Anterior cingulate cortex (tissue), 58 donors: ENCODE data around the gene EXOC6B.
"Not testable (repeated sequence)": the region's sequence is repeated elsewhere in the genome, so short reads cannot be mapped to it uniquely, and the experiment has no call there.

Experiments
- DNase-seq, 58 donors: peaks; one replicate each; lab custom pipeline; 2025; lab: John Stamatoyannopoulos, UW

EXOC6B gene

GRCh38 chr2:72562451-72563153, 263.2 kb downstream of the EXOC6B start:
- no peak for DNase-seq

DNA sequence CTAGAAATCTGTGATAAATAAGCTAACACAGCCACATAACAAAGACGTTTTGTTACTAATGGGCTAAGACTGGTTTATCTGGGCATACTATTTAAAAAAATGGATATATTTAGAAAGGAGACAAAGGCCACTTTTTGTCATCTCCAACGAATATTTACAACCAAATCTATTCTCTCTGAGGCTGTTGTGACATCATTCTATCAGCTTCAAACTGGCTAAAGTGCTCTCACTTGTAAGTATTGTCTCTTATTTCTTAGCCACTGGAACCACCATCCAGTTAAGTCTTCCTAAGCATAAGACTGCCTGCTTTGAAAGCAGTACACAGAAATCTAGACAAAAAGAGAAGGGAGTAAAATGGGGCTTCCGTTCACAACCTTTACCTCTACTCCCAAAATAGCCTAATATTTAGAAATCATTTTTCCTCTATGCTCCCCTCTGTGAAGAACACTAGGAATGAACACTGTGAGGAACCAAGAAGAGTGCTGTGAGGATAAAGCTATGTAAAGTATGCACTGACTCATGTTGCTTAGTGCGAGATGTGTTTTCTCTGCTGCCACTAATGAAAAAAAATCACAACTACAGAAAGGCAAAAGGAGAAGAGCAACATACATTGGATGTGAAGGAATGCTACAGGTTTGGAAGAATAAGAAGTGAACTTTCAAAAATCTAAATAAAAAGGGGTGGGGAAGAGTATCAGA, 264.1 kb downstream of the EXOC6B start:
- no peak for DNase-seq

DNA sequence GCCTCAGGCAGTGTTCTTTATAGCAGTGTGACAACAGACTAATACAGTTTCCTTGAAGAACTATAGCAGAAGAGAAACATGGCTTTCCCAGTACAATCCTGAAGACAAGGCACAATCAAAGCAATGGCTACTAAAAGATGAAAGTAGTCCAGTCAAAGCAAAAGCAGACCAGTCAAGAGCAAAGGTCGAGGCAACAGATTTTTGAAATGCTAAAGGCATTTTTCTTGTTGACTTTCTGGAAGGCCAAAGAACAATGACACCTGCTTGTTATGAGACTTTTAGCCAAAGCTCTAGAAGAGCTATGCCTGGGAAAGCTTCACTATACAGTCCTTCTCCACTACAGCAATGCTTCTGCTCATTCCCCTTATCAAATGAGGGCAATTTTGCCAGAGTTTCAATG, 269.9 kb downstream of the EXOC6B start:
- no peak for DNase-seq

DNA sequence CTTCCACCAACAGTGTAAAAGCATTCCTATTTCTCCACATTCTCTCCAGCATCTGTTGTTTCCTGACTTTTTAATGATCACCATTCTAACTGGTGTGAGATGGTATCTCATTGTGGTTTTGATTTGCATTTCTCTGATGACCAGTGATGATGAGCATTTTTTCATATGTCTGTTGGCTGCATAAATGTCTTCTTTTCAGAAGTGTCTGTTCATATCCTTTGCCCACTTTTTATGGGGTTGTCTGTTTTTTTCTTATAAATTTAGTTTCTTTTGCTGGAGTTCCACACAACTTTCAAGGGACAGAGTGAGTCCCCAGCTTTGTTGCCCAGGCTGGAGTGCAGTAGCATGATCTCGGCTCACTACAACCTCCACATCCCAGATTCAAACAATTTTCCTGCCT, 270.5 kb downstream of the EXOC6B start:
- not testable (repeated sequence) for DNase-seq

DNA sequence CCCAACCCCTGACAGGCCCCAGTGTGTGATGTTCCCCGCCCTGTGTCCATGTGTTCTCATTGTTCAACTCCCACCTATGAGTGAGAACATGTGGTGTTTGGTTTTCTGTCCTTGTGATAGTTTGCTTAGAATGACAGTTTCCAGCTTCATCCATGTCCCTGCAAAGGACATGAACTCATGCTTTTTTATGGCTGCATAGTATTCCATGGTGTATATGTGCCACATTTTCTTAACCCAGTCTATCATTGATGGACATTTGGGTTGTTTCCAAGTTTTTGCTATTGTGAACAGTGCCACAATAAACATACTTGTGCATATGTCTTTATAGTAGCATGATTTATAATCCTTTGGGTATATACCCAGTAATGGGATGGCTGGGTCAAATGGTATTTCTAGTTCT, 270.9 kb downstream of the EXOC6B start:
- not testable (repeated sequence) for DNase-seq

GRCh38 chr2:72554381-72554780, 271.5 kb downstream of the EXOC6B start:
- DNase-seq = no peak

DNA sequence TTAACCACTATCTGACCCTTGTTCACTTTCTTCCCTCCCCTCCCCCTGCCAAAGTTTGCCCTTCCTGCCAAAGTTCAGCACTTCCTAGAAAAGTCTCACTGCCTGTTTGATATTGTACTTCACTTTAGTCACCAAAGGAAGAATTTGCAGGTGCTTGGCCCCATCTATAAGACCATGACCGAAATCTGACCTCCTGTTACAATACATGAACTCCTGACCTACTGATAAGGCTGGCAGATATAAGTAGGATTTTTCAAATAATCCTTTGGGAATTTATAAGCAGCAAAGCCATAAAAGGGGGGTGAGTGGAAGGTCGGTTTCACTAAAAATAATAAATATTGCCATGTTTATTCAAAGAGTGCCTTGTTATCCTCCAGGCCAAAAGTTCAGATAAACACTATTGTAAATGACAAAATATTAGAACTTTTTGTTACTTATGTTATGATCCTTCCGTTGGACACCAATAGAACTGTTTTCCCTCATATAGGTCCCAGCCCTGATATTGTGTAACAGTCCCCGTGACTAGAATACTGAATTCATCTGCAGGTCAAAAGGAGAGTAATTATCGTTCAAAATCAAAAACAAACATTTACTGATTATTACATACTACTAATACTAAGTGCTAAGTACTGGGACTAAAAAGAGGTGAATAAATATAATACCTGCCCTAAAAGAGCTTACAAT, 277.6 kb downstream of the EXOC6B start:
- no peak for DNase-seq

DNA sequence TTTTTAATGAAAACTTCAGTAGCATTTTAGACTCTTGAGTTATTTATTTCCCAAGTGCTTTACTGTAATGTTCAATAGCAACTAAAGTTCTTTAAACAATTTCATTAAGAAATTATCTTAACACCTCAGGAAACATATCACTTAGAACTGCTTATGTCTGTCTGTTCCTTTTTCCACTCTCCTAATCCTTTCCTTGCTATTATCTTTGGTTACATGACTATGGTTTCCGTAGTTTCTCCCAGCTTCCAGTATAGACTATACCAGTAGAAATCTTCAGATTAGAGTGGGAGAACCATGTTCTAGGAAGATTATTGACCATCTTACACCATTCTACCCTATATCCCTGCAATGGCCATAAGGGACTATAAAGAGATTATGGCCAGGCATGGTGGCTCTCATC, 280.0 kb downstream of the EXOC6B start:
- no peak for DNase-seq

DNA sequence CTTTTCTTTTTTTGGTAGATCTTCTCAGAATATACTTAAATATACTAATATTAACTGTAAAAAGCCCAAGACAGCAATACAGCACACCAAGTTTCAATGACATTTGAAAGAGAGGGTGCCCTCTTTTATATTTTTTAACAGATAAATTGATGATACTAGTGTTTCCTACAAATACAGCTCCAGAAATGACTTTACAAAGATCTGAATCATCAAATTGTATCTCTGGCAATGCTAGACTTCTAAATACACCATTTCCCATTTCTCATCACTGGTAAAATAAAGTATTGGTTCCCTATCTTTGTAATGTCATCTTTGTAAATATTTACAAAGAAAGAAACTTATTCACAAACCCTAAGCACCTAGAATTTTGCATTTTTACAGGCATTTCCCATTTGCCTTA, 281.3 kb downstream of the EXOC6B start:
- no peak for DNase-seq

DNA sequence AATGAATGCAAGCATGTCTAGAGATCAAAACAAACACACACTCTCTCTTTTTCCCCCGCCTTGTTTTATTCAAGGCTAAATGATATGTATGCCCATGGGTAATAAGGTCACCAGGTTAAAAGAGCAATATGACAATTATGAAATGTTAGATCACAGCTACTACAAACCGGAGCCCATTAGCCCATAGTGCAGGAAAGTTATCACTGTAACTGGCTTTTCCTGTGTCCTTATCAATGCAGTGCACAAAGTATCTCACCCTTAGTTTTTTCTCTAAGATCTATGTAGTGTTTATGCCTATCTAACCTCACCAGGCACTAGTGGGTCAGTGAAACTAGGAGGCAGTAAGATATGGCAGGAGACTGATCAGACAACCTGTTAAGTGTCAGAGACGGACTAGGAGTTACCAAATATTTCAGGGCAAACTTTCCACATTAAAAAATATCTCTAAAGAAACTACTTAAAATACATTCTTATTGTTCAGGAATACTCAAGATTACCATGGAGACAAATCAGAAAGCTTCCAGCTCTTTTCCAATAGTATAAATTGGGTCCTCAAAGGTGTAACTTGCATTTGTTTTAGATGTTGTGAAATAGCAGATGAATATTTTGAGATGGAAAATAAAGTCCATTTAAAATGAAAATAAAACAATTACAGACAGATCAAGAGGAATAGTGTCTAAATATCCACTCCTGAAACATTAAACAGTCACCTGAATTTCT, 282.2 kb downstream of the EXOC6B start:
- no peak for DNase-seq

DNA sequence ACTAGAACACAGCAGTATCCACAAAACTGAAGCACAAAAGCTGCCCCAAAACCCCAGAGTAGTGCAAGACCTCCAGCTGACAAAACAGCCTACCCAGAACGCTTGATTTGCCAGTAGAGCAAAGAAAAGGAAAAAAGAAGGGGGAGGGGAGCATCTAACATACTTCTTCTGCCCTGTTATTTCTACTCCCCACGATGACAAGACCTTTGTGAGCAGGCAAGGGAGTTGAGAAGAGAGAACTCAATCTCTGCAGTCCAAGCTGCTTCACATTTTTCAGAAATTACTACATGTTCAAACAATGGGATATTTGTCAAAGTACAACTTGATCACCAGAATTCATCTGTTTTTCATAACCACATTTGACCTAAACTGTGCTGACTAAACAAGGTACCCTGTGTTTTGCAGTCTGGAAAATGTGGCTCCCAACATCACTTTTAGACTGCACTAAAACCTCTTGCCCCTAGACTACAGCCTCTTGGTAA, 286.7 kb downstream of the EXOC6B start:
- no peak for DNase-seq

DNA sequence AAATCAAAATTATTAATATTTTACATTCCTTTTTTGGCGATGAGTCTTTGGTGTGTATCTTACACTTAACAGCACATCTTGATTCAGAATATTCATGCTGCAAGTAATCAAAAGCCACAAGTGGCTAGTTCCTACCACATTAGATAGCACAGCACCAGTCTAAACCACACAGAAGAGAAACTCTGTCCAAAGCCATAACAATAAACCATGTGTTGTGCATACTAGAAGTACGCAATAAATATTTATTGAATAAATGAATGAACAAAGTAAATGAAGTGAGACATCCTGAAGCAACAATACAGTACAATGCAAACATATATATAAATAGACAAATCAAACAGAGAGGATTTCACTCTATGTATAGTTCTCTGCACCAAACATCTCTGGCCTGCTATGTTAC, 287.3 kb downstream of the EXOC6B start:
- DNase-seq = no peak

- not testable (repeated sequence) for DNase-seq
Measured at GRCh38 chr2:72535586-72535985, 290.2 kb downstream of the EXOC6B start.

GRCh38 chr2:72533765-72534164, 292.1 kb downstream of the EXOC6B start:
- no peak for DNase-seq

GRCh38 chr2:72527424-72527823, 298.4 kb downstream of the EXOC6B start:
- DNase-seq = no peak

DNA sequence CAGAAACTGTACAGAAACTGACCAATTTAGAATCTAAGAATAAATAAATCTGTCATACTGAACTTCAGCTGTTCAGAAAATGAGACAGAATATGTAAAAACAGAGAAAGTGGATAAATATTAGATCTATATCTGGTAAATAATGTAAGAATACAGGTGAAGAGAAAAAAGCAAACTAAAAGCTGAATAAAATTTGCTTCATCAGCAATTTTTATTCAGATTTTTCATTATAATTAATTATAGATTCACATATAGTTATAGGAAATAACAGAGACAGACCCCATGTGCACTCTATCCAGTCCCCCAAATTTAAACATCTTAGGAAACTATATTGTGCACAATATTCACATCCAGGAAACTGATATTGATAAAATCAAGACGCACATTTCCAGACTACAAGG, 299.2 kb downstream of the EXOC6B start:
- no peak for DNase-seq

DNA sequence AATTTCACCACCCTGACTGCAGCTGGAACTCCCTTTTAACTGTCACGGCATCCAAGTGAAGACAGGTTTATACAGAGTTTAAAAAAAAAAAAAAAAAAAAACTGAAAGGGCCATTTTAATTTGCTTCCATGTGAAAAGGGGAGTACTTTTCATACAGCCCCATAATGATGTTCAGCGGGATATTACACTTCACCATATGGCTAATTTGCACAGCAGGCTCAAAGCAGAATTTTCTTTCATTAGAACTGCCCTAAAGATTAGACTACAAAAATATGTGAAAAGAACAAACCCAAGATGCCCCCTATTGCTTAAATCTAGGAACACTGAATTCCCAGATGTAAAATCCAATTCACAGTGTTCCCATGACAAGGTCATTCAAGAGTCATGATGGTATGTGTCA, 301.8 kb downstream of the EXOC6B start:
- DNase-seq = no peak

DNA sequence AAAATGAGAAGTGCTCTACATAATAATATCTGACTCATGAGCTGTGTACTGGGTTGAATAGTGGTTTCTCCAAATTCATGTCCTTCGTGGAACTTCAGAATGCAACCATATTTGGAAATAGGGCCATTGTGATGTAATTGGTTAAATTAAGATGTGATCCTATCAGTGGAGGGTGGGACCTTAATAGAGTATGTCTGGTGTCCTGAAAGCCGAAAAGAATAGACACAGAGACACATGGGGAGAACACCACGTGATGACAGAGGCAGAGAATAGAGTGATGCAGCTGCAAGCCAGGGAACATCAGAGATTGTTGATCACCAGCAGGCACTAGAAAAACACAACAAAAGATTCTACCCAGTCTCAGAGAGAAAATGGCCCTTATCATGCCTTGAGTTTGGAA, 310.1 kb downstream of the EXOC6B start:
- peak in 30 of 58 donors; percentile 1 to 70 (median 14) for DNase-seq

DNA sequence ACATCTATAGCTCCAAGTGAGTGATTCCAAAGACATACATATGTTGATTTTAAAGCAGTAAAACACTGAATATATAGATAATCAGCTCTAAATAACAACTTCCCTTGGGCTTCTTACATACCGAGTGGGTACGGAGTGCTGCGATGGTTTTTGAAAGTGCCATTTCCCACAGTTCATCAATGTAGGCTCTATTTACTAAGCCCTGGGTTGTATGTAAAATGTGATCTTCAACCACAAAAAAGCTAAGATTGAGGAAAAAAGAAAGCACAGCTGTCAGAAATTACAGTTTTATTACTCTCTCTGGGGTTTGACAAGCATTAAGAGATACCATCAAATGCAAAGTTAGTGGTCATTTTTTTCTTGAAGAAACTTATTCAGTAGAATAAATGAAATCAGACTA, 312.8 kb downstream of the EXOC6B start:
- DNase-seq = no peak

DNA sequence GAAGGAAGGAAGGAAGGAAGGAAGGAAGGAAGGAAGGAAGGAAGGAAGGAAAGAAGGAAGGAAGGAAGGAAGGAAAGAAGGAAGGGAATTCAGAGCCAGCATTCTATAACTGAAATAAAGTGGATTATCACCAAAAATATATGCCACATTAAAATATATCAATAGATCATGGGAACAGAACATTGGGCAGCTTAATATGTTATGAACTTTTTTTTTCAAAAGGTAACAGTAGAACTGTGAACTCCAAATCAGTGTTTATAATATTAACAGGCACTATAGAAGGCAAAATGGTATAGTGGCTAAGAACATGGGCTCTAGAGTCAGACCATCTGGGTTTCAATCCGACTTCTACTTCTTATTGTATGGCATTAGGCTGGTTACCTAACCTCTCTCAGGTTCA, 313.5 kb downstream of the EXOC6B start:
- no peak for DNase-seq

DNA sequence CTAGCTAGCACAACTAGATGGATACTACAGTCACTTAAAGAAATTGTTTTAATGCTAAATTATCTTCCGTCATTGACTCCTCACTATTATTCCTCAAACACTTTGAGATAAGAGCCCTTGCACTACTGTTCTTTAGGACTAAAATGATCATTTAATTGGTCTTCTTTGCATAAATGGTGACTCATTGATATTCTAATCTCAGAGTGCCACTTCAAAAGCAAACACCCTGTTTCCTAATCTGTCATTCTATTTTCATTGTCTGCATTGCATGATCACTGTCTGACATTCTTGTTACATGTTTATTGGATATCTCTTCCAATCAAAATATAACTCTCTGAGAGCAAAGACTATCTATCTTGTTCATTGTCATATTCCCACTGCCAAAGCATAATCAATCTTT, 313.9 kb downstream of the EXOC6B start:
- DNase-seq = no peak
